ENCODE results near the gene SLC24A5.

DNA sequence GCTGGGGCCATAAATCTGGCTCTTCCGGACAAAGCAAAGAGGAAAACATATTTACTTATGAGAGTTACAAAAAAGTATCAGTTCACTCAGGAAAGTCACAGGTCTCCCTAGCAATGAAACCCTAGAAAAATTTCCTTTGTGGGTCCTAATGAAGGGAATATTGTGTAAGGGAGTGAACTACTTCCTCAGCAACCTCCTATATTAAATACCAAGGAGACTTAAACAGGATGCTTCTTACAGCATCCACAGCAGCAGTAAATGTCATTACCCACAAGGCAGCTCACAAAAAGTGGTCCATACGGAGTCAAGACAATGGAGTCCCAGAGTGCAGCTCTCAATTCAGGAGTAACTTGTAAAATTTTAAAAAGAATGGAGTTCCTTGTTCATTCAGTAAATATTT is 14.9 kb upstream of the SLC24A5 start:
- TF ChIP-seq KAT7 (CRISPR knock-in tag; IDR thresholded peaks at IDR 0.05; ENCODE audit: borderline replicate concordance) (no peak), SMAD3 (CRISPR knock-in tag; IDR thresholded peaks at IDR 0.05; ENCODE audit: borderline replicate concordance) (no peak), NR1H2 (CRISPR knock-in tag; IDR thresholded peaks at IDR 0.05) (no peak), RELA (CRISPR knock-in tag; IDR thresholded peaks at IDR 0.05; ENCODE audit: borderline replicate concordance) (no peak)
- TF ChIP-seq, protein P1, sequence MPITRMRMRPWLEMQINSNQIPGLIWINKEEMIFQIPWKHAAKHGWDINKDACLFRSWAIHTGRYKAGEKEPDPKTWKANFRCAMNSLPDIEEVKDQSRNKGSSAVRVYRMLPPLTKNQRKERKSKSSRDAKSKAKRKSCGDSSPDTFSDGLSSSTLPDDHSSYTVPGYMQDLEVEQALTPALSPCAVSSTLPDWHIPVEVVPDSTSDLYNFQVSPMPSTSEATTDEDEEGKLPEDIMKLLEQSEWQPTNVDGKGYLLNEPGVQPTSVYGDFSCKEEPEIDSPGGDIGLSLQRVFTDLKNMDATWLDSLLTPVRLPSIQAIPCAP (CRISPR knock-in tag; IDR thresholded peaks at IDR 0.05), result no peak
- TF ChIP-seq, protein P2, sequence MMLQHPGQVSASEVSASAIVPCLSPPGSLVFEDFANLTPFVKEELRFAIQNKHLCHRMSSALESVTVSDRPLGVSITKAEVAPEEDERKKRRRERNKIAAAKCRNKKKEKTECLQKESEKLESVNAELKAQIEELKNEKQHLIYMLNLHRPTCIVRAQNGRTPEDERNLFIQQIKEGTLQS (CRISPR knock-in tag; conservative IDR thresholded peaks at IDR 0.05), result no peak
- TF ChIP-seq, protein P3, sequence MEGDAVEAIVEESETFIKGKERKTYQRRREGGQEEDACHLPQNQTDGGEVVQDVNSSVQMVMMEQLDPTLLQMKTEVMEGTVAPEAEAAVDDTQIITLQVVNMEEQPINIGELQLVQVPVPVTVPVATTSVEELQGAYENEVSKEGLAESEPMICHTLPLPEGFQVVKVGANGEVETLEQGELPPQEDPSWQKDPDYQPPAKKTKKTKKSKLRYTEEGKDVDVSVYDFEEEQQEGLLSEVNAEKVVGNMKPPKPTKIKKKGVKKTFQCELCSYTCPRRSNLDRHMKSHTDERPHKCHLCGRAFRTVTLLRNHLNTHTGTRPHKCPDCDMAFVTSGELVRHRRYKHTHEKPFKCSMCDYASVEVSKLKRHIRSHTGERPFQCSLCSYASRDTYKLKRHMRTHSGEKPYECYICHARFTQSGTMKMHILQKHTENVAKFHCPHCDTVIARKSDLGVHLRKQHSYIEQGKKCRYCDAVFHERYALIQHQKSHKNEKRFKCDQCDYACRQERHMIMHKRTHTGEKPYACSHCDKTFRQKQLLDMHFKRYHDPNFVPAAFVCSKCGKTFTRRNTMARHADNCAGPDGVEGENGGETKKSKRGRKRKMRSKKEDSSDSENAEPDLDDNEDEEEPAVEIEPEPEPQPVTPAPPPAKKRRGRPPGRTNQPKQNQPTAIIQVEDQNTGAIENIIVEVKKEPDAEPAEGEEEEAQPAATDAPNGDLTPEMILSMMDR (IDR thresholded peaks at IDR 0.05), result no peak

Measured in WTC11 (cell line).